SK-N-MC (cell line): ENCODE measurements around the gene RNF144A.

ENCODE experiments used
- EZH2 ChIP-seq: fragments of 200-600 bp; sonication (generic); IDR thresholded peaks from one replicate; pipeline ENCODE4 v1.6.1; 2017; ENCODE audit warnings: antibody characterized with exemption
- POLR2AphosphoS5 ChIP-seq: IDR thresholded peaks from 2 replicates; pipeline ENCODE4 v1.6.1; 2012; ENCODE audit warnings: mild to moderate bottlenecking, low read depth, low read length, borderline replicate concordance

GRCh38 chr2:7083580-7084509 is 166.6 kb downstream of the RNF144A start:
- TF ChIP-seq EZH2: no peak
- TF ChIP-seq POLR2AphosphoS5: no peak
